HEK293T (cell line): Measurements from ENCODE around the gene UVRAG.

Source experiments
- CTBP1 ChIP-seq: fragments of 450-650 bp; IDR thresholded peaks from 2 replicates; pipeline ENCODE4 v1.6.1; 2016; ENCODE audit warnings: borderline replicate concordance
- ELF4 ChIP-seq: fragments of 450-650 bp; IDR thresholded peaks from 2 replicates; pipeline ENCODE4 v1.6.1; 2017; ENCODE audit warnings: antibody characterized with exemption
- FOXA1 ChIP-seq: fragments of 450-650 bp; IDR thresholded peaks from 2 replicates; pipeline ENCODE4 v1.6.1; 2016; ENCODE audit warnings: mild to moderate bottlenecking
- FOXK2 ChIP-seq: fragments of 450-650 bp; IDR thresholded peaks from 2 replicates; pipeline ENCODE4 v1.6.1; 2016; ENCODE audit warnings: mild to moderate bottlenecking
- FOXM1 ChIP-seq: fragments of 450-650 bp; IDR thresholded peaks from 2 replicates; pipeline ENCODE4 v1.6.1; 2017; ENCODE audit warnings: mild to moderate bottlenecking, borderline replicate concordance
- LEF1 ChIP-seq: fragments of 450-650 bp; IDR thresholded peaks from 2 replicates; pipeline ENCODE4 v1.6.1; 2017; ENCODE audit warnings: mild to moderate bottlenecking, borderline replicate concordance
- NFRKB ChIP-seq: fragments of 450-650 bp; IDR thresholded peaks from 2 replicates; pipeline ENCODE4 v1.6.1; 2016; ENCODE audit warnings: mild to moderate bottlenecking, moderate library complexity
- SP1 ChIP-seq: fragments of 450-650 bp; IDR thresholded peaks from 2 replicates; pipeline ENCODE4 v1.6.1; 2017

DNA sequence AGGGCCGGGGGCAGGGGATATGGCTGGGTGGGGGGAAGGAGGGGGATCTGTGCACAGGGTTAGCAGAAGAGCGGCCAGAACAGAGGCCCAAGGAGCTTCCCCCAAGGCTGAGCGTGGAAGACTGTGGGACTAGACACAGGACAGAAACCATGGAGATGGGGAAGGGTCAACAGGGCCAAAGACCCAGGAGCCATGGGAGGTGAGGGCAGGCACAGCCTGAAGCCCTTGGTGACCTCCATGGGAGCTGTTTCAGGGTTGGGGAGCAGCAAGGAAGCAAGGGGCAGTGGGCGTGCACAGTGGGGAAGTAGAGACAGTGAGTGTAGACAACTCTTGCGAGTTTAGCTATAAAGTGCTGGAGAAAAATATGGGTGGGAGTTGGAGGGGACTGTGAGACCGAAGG lies 334.7 kb downstream of the UVRAG start:
- no peak for TF ChIP-seq SP1
- TF ChIP-seq NFRKB, result no peak
- TF ChIP-seq ELF4, result no peak
- TF ChIP-seq FOXA1, result no peak
- TF ChIP-seq FOXM1, result no peak
- no peak for TF ChIP-seq FOXK2
- no peak for TF ChIP-seq LEF1
- no peak for TF ChIP-seq CTBP1
